Measurements from ENCODE around the gene MYCBPAP. TPM values are rescaled to one million over a fixed set of nuclear protein-coding genes. Genes with fewer than 3 reads are reported as not detected.
A peak's percentile ranks its signal among the peaks of the same experiment; 100 is the strongest.

The MYCBPAP gene
- total RNA-seq, 1 donor from 2014 or later = 0.26 TPM

GRCh38 chr17:50488880-50489279 is 19.4 kb upstream of the MYCBPAP start:
- FAIRE-seq (no peak), DNase-seq (ENCODE audit: low read depth) (no peak)
- TF ChIP-seq, protein P1, sequence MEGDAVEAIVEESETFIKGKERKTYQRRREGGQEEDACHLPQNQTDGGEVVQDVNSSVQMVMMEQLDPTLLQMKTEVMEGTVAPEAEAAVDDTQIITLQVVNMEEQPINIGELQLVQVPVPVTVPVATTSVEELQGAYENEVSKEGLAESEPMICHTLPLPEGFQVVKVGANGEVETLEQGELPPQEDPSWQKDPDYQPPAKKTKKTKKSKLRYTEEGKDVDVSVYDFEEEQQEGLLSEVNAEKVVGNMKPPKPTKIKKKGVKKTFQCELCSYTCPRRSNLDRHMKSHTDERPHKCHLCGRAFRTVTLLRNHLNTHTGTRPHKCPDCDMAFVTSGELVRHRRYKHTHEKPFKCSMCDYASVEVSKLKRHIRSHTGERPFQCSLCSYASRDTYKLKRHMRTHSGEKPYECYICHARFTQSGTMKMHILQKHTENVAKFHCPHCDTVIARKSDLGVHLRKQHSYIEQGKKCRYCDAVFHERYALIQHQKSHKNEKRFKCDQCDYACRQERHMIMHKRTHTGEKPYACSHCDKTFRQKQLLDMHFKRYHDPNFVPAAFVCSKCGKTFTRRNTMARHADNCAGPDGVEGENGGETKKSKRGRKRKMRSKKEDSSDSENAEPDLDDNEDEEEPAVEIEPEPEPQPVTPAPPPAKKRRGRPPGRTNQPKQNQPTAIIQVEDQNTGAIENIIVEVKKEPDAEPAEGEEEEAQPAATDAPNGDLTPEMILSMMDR (IDR thresholded peaks at IDR 0.05; ENCODE audit: insufficient read depth, low read length, severe bottlenecking) = no peak
- Histone ChIP-seq H3K4me3 (ENCODE audit: low read depth, low read length) (no peak overlapping the region), H3K27me3 (ENCODE audit: control insufficient read depth, insufficient read depth, low read length) (no peaks in the 10 kb centered on the region), H3K36me3 (ENCODE audit: control insufficient read depth, insufficient read depth, low read length) (peaks cover 6% of the 10 kb centered on the region)

DNA sequence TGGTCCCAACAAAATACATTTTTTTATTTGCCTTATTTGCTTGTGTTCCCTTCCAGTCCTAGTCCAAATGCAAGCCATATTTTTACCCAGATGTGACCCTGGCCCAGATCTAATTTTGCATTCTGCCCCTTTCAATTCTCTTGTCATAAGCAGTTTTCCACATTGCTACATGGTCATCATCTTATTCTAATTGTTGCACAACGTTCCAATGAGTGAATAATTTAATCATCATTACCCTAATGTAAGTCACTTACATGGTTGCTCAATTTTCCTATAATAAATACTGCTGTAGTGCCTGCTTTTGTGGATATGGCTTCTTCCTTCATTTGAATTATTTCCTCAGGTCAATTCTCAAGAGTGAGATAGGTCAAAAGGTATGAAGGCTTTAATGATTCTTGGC is 16.7 kb upstream of the MYCBPAP start:
- peak; percentile 70 for DNase-seq (ENCODE audit: low read depth)
- TF ChIP-seq, protein P1 (IDR thresholded peaks at IDR 0.05; ENCODE audit: insufficient read depth, low read length, severe bottlenecking) = no peak
- no peak for FAIRE-seq
- H3K4me3 ChIP-seq (ENCODE audit: low read depth, low read length) = no peak overlapping the region
- H3K27me3 ChIP-seq (ENCODE audit: control insufficient read depth, insufficient read depth, low read length) = no peaks in the 10 kb centered on the region
- H3K36me3 ChIP-seq (ENCODE audit: control insufficient read depth, insufficient read depth, low read length) = no peaks in the 10 kb centered on the region

DNA sequence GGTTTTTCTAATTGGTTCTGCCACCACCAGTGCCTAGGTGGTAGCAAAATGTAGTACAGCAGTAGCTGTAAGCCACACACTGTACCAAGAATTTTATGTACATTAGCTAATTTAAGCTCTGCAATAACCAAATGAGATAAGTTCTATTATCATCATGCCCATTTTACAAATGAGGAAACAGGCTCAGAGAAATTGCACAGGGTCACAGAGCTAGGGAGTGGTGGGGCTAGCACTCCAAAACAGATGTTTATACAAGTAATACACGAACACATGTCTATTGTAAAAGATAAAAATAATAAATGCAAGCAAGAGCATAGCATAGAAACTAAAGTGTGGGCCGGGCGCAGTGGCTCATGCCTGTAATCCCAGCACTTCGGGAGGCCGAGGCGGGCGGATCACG is 16.0 kb upstream of the MYCBPAP start:
- Histone ChIP-seq H3K4me3 (ENCODE audit: low read depth, low read length) (no peak overlapping the region), H3K36me3 (ENCODE audit: control insufficient read depth, insufficient read depth, low read length) (no peaks in the 10 kb centered on the region), H3K27me3 (ENCODE audit: control insufficient read depth, insufficient read depth, low read length) (no peaks in the 10 kb centered on the region)
- TF ChIP-seq, protein P1 (IDR thresholded peaks at IDR 0.05; ENCODE audit: insufficient read depth, low read length, severe bottlenecking) = no peak
- DNase-seq (ENCODE audit: low read depth) (no peak), FAIRE-seq (no peak)

DNA sequence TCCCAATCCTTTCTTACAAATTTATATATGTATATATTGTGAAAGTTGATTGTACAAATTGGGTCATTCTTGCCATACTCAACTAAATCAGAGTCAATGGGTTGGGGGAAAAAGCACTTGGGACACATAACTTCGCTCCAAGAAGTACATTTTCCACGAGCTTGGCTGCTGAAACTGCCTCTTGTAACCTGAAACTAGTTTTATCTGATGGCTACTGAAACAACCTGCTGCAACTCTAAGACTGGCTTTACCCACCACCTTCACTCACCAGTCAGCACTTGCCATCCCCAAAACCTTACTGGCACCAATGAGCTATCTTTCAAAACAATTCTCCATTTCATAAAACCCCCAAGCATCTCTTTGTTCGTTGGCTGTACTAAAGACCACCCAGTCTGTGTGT is 14.5 kb upstream of the MYCBPAP start:
- DNase-seq (ENCODE audit: low read depth) = no peak
- TF ChIP-seq, protein P1 (IDR thresholded peaks at IDR 0.05; ENCODE audit: insufficient read depth, low read length, severe bottlenecking) = no peak
- no peaks in the 10 kb centered on the region for H3K36me3 ChIP-seq (ENCODE audit: control insufficient read depth, insufficient read depth, low read length)
- H3K4me3 ChIP-seq (ENCODE audit: low read depth, low read length) = no peak overlapping the region
- no peaks in the 10 kb centered on the region for H3K27me3 ChIP-seq (ENCODE audit: control insufficient read depth, insufficient read depth, low read length)
- FAIRE-seq = no peak

- DNase-seq (ENCODE audit: low read depth) (no peak), FAIRE-seq (no peak)
- H3K36me3 ChIP-seq (ENCODE audit: control insufficient read depth, insufficient read depth, low read length) = no peaks in the 10 kb centered on the region
- TF ChIP-seq, protein P1 (IDR thresholded peaks at IDR 0.05; ENCODE audit: insufficient read depth, low read length, severe bottlenecking) = no peak
- no peaks in the 10 kb centered on the region for H3K27me3 ChIP-seq (ENCODE audit: control insufficient read depth, insufficient read depth, low read length)
- H3K4me3 ChIP-seq (ENCODE audit: low read depth, low read length) = no peak overlapping the region
Measured at GRCh38 chr17:50495217-50495823, 12.9 kb upstream of the MYCBPAP start.

- no peaks in the 10 kb centered on the region for H3K27me3 ChIP-seq (ENCODE audit: control insufficient read depth, insufficient read depth, low read length)
- FAIRE-seq (no peak), DNase-seq (ENCODE audit: low read depth) (no peak)
- H3K36me3 ChIP-seq (ENCODE audit: control insufficient read depth, insufficient read depth, low read length) = no peaks in the 10 kb centered on the region
- no peak overlapping the region for H3K4me3 ChIP-seq (ENCODE audit: low read depth, low read length)
- TF ChIP-seq, protein P1 (IDR thresholded peaks at IDR 0.05; ENCODE audit: insufficient read depth, low read length, severe bottlenecking) = no peak
Measured at GRCh38 chr17:50495918-50496317, 12.3 kb upstream of the MYCBPAP start.
